Activated effector memory CD4-positive, alpha-beta T cell treated with anti-CD3 and anti-CD28 coated beads, Interleukin-2, amount 50 U/mL, for 16 hours (primary cell): Measurements from ENCODE around the gene DIP2C.
"Not testable (repeated sequence)": the region's sequence is repeated elsewhere in the genome, so short reads cannot be mapped to it uniquely, and the experiment has no call there.

Experiments
- DNase-seq: peaks from one replicate; pipeline ENCODE4 v3.0.0-alpha.2; 2020

The DIP2C gene

GRCh38 chr10:659688-660141 is 29.8 kb downstream of the DIP2C start:
- no peak for DNase-seq

- not testable (repeated sequence) for DNase-seq
These were observed 31.6 kb downstream of the DIP2C start for GRCh38 chr10:657816-658350.

GRCh38 chr10:656883-657282 is 32.6 kb downstream of the DIP2C start:
- no peak for DNase-seq

GRCh38 chr10:655184-655583 is 34.3 kb downstream of the DIP2C start:
- no peak for DNase-seq

- no peak for DNase-seq
These were observed 34.8 kb downstream of the DIP2C start for GRCh38 chr10:654647-654996.

- DNase-seq = no peak
These were observed 35.3 kb downstream of the DIP2C start for GRCh38 chr10:653991-654646.

- DNase-seq = not testable (repeated sequence)
These were observed 36.5 kb downstream of the DIP2C start for GRCh38 chr10:652832-653459.

GRCh38 chr10:652233-652632 is 37.2 kb downstream of the DIP2C start:
- no peak for DNase-seq

- no peak for DNase-seq
These were observed 37.8 kb downstream of the DIP2C start for GRCh38 chr10:651692-652091.

- no peak for DNase-seq
These were observed 38.4 kb downstream of the DIP2C start for GRCh38 chr10:650886-651615.

- DNase-seq = no peak
These were observed 39.0 kb downstream of the DIP2C start for GRCh38 chr10:650441-650851.

- DNase-seq = no peak
These were observed 39.5 kb downstream of the DIP2C start for GRCh38 chr10:649798-650440.

GRCh38 chr10:649445-649797 is 40.0 kb downstream of the DIP2C start:
- no peak for DNase-seq

- DNase-seq = not testable (repeated sequence)
These were observed 42.4 kb downstream of the DIP2C start for GRCh38 chr10:647019-647418.

GRCh38 chr10:646118-646524 is 43.3 kb downstream of the DIP2C start:
- no peak for DNase-seq

- DNase-seq = no peak
These were observed 44.5 kb downstream of the DIP2C start for GRCh38 chr10:644943-645334.

GRCh38 chr10:644076-644942 is 45.2 kb downstream of the DIP2C start:
- no peak for DNase-seq

- DNase-seq = peak; percentile 30
These were observed 47.1 kb downstream of the DIP2C start for GRCh38 chr10:642186-642890.

GRCh38 chr10:641149-642010 is 48.1 kb downstream of the DIP2C start:
- DNase-seq = peak; percentile 43

GRCh38 chr10:640673-641045 is 48.8 kb downstream of the DIP2C start:
- DNase-seq = peak; percentile 19
